GM21723 (cell line): ENCODE results near the gene N4BP2L2.
A peak's percentile ranks its signal among the peaks of the same experiment; 100 is the strongest.

Experiments
- ATAC-seq: cut with Tn5 transposase; IDR thresholded peaks from one replicate; pipeline ENCODE4 v1.9.1; 2021; ENCODE audit warnings: mild to moderate bottlenecking, moderate library complexity; ENCODE audit not compliant: unreplicated experiment

Gene N4BP2L2

GRCh38 chr13:32426990-32427851 lies 111.4 kb downstream of the N4BP2L2 start:
- peak; percentile 19 for ATAC-seq

- peak; percentile 45 for ATAC-seq
Measured at GRCh38 chr13:32426191-32426989, 112.2 kb downstream of the N4BP2L2 start.

DNA sequence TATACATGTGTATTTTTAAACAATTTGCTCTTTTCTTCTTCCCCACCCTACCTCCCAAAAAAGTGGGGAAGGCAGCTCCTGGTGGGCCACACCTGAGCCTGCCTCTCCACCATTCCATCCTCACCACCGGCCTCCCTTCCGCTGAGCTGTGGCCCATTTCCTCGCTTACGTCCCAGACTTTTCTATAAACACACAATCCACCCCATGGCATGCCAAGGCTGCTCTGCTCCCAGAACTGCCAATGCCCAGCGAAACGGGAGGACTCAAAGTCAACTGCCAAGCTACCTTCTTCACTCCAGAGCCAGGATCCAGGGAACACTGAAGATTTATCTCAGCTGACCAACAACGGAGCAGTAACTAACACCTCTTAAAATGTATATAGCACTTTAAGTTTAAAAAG lies 113.4 kb downstream of the N4BP2L2 start:
- no peak for ATAC-seq

DNA sequence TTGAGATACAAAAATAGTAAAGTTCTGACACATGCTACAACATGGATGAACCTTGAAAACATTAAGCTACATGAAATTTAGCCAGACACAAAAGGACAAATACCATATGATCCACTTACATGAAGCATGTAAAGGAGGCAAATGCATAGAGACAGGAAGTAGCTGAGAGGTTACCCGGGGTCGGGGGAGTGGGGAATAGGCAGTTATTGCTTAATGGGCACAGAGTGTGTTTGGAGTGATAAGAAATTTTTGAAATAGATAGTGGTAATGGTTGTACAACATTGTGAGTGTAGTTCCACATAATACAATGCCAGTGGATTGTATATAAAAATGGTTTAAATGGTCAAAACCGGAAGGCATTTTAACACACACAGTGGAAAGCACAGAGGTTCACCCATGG lies 115.0 kb downstream of the N4BP2L2 start:
- ATAC-seq, result no peak

- no peak for ATAC-seq
Measured at GRCh38 chr13:32419862-32420261, 118.7 kb downstream of the N4BP2L2 start.

DNA sequence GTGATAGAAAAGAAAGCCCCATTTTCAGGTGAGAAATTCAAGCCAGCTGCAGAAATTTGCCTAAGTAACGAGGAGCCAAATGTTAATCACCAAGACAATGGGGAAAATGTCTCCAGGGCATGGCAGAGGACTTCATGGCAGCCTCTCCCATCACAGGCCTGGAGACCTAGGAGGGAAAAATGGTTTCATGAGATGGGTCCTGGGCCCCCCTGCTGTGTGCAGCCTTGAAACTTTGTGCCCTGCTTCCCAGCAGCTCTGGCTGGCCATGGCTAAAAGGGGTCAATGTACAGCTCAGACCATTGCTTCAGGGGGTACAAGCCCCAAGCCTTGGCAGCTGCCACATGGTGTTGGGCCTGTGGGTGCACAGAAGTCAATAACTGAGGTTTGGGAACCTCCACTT lies 120.6 kb downstream of the N4BP2L2 start:
- no peak for ATAC-seq

GRCh38 chr13:32415019-32415418 lies 123.6 kb downstream of the N4BP2L2 start:
- ATAC-seq, result no peak

GRCh38 chr13:32414580-32414979 lies 124.0 kb downstream of the N4BP2L2 start:
- no peak for ATAC-seq

GRCh38 chr13:32413284-32413683 lies 125.3 kb downstream of the N4BP2L2 start:
- no peak for ATAC-seq

- no peak for ATAC-seq
Measured at GRCh38 chr13:32409561-32410421, 128.8 kb downstream of the N4BP2L2 start.

- ATAC-seq, result no peak
Measured at GRCh38 chr13:32409001-32409313, 129.6 kb downstream of the N4BP2L2 start.

DNA sequence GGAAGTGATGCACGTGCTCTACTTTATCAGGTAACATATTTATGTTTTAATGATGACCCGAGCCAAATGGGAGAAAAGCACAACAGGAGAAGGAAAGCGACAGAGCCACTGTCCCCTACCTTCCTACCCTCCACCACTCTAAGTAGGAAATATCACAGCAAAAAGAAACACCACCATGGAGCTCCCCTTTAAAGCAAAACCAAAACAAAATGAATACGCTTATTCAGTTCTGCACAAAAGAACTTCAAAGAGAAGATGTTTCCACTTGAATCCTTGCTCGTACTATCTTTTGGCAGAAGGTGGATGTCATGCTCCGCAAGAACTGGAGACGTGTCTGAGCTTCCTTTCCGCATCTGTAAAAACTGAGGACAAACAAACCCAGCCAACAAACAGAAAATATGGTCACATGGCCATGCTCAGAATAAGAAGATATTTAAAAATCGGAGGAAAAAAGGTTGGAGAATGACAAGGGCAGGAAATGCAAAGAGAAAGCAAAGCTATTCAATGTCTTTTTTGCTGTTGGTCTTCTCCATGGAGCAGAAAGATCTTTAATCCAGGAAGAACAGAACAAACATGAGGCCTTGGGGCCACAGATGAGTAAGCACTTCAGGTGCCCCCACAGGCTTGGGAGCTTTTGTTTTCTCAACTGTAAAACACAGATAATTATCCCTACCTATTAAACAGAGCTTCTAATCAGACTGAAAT lies 130.1 kb downstream of the N4BP2L2 start:
- ATAC-seq, result no peak

- ATAC-seq, result no peak
Measured at GRCh38 chr13:32407854-32408253, 130.7 kb downstream of the N4BP2L2 start.

- ATAC-seq, result no peak
Measured at GRCh38 chr13:32403108-32403507, 135.5 kb downstream of the N4BP2L2 start.

GRCh38 chr13:32391101-32391619 lies 147.4 kb downstream of the N4BP2L2 start:
- ATAC-seq, result no peak

GRCh38 chr13:32390484-32390883 lies 148.1 kb downstream of the N4BP2L2 start:
- ATAC-seq, result no peak

GRCh38 chr13:32390048-32390447 lies 148.5 kb downstream of the N4BP2L2 start:
- peak; percentile 69 for ATAC-seq

DNA sequence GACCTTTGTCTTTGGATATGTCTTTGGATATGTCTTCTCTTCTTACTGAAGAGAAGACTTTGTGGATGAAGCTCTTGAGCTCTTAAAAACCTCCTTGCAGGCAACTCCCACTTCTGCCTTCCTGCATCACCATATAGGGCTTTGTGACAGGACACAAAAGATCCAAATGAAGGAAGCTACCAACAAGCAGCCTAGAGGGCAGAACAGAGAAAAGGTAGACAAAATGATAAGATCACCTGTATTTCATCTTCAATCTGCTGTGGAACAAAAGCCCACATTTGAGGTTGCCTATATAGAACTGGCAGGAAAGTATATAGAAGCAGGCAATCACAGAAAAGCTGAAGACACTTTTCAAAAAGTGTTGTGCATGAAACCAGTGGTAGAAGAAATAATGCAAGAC lies 153.2 kb downstream of the N4BP2L2 start:
- ATAC-seq, result no peak

DNA sequence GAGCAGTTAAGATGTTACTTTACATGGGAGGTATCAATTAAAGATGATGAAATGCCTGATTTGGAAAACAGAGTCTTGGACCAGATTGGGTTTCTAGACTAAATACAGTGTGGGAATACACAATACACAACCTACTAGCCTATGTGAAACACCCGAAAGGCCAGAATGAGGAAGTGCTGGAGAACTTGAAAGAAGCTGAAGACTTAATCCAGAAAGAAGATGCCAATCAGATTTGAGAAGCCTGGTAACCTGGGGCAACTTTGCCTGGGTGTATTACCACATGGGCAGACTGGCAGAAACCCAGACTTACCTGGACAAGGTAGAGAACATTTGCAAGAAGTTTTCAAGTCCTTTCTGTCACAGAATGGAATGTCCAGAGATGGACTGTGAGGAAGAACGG lies 153.9 kb downstream of the N4BP2L2 start:
- no peak for ATAC-seq

- no peak for ATAC-seq
Measured at GRCh38 chr13:32383836-32384618, 154.6 kb downstream of the N4BP2L2 start.
